Measurements from ENCODE around the gene P2RX7.

The P2RX7 gene

DNA sequence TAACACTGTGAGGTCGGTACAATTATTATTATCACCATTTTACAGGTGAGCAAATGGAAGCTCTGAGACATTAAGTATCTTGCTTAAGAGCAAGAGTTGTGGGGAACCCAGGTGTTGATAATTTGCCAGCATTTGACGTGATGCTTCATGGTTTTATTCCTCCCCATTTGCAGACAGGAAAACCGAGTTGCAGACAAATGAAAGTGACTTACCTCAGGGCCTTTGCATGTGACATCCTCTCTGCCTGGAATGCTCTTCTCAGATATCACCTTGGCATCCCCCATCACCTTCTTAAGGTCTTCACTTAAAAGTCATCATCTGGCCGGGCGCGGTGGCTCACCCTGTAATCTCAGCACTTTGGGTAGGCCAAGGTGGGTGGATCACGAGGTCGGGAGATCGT lies 21.0 kb upstream of the P2RX7 start:
- no peak for DNase-seq

DNA sequence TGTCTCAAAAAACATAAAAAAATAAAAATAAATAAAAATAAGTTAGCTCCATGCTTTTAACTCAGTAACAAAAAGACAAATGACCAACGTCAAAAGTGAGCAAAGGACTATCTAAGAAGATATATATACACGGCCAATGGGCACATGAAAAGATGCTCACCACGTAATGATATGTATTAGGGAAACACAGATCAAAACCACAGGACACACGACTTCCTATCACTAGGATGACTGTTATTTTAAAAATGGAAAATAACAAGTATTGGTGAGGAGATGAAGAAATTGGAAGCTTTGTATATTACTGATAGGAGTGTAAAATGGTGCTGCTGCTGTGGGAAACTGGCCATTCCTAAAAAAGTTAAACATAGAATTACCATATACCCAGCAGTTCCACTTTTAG lies 20.2 kb upstream of the P2RX7 start:
- DNase-seq, result no peak

DNA sequence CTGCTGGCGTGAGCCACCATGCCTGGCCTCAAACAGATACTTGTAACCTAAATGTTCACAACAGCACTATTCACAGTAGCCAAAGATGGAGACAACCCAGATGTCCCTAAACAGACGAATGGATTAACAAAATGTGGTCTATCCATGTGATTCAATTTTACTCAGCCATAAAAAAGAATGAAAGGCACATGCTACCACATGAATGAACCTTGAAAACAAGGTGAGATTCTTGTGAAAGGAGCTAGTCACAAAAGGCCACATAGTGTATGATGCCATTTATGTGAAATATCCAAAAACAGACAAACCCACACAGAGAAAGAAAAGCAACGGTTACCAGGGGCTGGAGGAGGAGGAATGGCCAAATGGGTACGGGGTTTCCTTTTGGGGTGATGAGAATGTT lies 19.6 kb upstream of the P2RX7 start:
- no peak for DNase-seq

DNA sequence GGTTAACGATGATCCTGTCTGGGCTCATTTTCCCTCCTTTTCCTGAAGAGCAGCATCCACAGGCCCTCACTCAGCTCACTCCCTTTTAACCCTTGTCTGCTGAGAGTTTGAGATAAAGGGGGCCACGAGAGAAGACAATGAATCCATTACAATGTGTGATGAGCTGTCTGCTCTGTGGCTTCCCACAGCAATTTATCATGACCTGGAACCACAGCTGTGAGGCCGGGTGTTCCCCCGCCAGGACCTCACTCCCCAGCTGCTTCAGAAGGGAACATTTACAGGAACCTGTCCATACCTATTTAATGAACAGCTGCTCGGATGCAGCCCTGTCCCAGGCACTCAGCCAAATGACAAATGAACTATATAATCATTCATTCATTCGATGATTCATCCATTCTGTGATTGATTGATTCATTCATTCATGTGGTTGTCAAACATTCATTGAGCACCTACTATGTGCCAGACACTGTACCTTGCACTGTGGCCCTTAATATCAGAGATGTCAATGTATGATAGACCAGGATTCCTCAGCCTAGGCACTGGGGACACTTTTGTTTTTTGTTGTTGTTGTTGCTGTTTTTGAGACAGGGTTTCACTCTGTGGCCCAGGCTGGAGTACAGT lies 18.5 kb upstream of the P2RX7 start:
- DNase-seq, result no peak

DNA sequence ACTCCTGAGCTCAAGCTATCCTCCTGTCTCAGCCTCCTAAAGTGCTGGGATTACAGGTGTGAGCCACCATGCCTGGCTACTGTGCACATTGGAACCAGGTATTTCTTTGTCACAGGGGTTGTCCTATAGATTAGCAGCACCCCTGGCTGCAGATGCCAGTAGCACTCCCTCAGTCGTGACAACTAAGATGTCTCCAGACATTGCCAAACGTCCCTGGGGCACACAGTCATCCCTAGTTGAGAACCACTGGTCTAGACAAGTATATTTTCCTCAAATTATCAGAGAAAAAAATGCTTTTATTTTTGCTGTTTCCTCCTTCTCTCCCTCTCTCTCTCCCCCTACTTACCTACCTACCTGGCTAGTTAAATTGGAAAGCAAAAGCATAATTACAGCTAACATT lies 17.9 kb upstream of the P2RX7 start:
- DNase-seq, result no peak

DNA sequence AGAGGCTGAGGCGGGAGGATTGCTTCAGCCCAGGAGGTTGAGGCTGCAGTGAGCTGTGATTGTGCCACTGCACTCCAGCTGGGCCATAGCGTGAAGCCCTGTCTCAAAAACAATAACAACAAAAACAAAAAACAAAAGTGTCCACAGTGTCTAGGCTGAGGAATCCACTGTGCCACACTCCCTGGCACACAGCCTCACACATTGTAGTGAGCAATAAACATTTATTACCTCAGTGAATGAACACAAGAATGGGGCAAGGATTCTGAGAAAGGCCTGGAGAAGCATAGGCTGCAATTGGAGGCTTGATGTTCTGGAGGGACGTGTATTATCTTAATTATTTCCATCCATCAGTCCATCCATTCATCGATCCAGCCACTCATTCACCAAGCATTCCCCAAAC lies 17.1 kb upstream of the P2RX7 start:
- no peak for DNase-seq

DNA sequence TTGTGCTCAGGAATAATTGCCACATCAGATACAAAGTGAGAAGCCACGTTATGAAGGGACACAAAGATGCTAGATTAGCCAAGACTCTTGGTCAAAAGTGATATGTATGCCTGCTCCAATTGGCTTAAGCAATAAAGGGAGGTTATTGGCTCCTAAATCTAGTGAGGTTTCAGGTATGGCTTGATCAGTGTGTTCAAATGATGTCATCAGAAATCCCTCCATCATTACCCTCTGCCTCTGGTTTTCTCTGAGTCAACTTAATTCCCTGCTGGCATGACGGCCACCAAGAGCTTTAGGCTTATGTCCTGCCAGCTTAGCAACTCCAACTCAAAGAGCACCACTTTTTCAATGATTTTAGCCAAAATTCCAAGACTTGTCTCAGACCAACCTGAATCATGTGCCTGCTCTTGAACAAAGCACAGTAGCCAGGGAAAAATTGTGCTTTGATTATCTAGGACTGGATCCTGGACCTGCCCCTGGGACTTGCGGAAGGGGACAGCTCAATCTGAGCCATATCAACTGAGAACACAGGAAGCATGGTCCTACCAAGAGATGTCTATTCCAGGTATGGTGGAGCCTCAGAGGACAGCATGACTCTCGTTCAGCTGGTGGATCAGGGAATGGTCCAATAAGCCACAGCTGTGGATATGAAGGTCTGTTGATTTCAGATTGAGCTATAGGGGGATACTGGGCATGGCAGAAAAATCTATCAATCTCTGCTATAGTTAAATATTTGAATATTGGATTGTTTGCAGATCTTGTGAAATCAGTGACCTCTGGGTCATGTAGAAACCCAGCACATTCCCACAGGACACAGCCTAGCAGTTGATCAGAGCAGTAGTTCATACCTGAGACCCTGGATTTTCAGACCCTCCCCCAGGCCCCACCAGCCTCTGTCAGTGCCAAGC lies 16.1 kb upstream of the P2RX7 start:
- DNase-seq, result no peak

DNA sequence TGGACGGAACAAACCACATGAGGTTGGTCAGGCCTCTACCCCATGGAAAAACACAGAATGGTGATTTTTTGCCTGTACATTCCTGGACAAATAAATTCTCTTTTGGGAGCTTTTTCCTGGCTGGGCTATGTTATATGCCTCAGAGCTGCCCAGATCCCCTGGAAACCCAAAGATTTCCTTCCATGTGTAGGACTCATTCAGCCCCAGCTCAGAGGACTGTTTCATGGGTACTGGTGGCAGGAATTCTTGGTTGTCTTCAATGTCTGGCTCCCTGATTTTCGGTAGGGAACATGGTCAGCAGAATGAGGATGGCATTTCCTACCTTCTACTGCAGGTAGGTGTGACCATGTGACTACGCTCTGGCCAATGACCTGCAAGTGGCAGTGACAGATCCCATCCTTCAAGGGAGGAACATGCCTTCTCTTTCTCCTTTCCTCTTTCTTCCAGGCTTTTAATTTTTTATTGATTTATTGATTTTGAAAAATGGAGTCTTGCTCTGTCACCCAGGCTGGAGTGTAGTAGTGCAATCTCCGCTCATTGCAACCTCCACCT lies 15.4 kb upstream of the P2RX7 start:
- DNase-seq, result no peak

DNA sequence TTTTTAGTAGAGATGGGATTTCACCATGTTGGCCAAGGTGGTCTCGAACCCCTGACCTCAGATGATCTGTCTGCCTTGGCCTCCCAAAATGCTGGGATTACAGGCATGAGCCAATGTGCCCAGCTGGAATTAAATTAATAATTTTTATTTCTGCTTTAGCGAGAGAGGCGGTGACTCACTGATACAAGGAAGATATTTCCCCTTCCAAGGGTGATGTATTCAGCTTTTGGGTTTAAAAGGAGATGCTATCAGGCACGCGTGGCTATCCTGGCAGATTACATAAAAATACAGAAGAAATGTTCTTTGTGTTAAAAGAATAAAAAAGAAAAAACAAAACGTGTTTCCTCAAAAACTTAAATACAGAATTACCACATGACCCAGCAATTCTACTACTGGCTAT lies 12.4 kb upstream of the P2RX7 start:
- no peak for DNase-seq

DNA sequence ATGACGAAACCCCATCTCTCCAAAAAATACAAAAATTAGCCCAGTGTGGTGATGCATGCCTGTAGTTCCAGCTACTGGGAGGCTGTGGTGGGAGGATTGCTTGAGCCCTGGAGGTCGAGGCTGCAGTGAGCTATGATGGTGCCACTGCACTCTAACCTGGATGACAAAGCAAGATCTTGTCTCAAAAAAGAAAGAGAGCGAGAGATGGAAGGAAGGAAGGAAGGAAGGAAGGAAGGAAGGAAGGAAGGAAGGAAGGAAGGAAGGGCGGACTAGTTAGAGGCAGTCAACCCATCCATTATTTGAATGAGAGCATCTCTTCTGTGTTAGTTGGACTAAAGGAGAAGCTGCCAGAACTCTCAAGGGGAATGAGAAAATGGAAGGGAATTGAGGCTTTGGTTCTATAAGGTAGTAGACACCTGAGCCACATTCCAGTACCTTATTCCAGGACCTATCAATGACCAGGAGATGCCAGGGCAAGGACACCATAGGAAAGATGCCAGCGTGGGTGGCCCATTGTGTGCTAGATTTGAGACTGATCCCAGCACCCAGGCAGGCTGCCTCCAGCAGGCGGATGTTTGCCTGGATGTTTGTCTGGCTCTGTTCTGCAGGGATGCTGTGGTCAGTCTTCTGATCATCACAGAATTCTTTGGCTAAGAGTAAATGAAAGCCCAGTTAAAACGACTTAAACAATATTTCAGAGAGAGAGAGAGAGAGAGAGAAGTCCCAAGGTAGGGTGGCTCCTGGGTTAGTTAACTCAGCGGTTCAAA lies 11.5 kb upstream of the P2RX7 start:
- DNase-seq, result no peak

DNA sequence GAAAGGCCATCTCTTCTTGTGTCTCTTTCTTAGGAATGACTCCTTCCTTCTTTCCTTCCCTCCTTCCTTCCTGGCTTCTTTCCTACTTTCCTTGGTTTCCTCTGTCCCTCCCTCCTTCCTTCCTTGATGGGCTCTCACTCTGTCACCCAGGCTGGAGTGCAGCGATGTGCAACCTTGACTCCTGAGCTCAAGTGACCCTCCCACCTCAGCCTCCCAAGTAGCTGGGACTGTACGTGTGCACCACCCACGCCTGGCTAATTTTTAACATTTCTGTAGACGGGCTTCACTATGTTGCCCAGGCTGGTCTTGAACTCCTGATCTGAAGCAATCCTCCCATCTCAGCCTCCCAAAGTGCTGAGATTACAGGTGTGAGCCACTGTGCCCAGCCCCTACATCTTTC lies 10.9 kb upstream of the P2RX7 start:
- DNase-seq, result no peak

DNA sequence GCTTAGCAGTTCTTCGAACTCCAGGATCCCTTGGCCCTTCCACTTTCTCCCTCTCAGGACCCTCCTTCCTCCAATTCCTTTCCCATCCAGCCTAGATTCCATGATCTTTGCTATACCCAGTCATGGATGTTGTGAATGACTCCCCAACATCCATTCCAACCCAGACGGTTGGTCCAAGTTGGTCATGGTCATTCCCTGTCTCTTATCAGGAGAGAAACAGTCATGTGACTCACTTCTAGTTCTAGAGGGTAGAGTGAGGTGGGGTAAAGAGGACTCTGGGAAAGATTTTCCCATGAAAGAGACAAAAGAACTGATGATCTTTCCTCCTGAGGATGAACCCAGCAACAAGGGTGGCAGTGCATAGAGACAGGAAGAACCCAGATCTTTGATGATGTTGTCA lies 9.2 kb upstream of the P2RX7 start:
- DNase-seq, result no peak

DNA sequence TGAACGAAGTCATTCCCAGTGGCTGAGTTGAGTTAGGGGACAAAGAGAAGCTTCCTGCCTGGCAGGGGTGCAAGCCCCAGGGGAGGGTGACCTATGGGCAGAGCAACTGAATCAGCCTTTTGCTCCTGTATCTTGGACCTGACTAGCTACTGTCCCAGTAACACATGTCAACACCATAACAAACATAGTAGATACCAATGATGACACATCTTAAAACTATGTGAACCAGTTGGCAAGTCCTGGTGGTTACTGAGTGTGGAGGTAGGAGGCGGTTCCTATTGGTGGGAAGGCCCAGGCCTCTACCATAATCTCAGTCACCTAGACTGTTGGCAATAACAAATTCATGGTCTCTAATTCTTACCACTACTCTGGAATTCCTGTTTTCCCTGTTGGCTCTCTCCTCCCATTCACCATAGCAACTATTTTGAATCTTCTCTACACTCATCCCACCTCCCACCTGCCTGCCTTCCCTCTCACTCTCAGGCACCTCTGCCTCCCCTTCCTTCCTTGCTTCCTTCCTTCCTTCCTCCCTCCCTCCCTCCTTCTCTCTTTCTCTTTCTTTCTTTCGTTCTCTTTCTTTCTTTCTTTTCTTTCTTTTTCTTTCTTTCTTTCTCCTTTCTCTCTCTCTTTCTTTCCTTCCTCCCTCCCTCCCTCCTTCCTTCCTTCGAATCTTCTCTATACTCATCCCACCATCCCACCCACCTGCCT lies 8.1 kb upstream of the P2RX7 start:
- DNase-seq, result peak; percentile 35

DNA sequence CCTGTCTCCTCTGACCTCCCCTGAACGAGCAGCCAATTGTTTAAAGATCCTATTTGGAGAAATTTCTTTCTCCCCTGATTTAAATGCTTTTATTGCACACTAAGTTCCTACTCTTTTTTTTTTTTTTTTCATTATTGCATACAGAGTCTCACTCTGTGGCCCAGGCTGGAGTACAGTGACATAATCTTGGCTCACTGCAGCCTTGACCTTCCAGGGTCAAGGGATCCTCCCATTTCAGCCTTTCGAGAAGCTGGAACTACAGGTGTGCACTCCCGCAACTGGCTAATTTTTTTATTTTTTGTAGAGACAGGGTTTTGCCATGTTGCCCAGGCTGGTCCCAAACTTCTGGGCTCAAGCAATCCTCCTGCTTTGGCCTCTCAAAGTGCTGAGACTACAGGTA lies 5.2 kb upstream of the P2RX7 start:
- DNase-seq, result no peak

DNA sequence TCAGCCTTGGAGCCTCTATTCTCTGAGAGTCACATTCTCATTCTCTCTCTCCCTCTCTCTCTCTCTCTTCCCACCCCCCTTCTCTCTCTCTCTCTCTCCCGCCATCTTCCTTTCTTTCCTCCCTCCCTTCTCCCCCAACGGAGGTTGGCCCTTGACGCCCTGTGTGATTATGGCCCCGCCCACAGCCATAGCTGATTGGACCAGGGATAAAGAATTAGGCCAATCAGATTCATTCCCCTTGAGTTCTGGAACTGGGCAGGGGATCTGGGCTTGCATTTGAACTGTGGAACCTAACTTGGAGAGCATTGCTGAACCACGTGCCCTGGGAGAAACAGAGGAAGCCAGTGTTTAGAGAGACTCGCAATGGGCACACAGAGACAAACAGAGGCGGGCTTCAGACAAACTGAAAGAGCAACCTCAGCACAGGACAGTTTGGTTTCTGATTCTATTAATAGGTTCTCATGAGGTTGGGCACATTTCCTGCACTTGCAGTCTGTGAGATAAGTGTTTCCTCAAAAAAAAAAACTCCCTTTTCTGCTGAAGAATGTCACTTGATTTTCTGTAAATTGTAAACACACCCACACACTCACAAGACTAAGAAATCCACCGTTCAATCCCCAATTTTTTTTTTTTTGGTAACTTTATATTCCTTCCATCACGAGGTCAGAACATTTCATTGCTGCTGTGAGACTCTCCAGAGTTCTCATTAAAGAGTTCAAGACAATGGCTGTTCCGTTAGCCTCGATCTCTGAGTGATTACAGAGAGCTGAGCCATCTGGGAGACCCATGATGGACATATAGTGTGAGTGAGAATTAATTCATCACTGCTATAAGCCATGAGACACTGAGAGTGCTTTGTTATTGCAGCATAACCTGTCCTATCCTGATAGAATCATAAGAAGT lies 3.5 kb upstream of the P2RX7 start:
- peak; percentile 91 for DNase-seq

DNA sequence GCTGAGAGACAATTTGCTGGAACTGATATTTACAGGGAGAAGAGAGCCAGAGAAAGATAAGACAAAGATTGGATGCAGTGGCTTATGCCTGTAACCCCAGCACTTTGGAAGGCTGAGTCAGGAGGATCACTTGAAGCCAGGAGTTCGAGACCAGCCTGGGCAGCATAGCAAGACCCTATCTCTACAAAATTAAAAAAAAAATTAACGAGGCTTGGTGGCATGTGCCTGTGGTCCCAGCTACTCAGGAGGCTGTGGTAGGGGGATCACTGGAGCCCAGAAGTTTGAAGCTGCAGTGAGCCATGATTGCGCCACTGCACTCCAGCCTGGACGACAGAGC lies 2.9 kb upstream of the P2RX7 start:
- DNase-seq, result no peak

DNA sequence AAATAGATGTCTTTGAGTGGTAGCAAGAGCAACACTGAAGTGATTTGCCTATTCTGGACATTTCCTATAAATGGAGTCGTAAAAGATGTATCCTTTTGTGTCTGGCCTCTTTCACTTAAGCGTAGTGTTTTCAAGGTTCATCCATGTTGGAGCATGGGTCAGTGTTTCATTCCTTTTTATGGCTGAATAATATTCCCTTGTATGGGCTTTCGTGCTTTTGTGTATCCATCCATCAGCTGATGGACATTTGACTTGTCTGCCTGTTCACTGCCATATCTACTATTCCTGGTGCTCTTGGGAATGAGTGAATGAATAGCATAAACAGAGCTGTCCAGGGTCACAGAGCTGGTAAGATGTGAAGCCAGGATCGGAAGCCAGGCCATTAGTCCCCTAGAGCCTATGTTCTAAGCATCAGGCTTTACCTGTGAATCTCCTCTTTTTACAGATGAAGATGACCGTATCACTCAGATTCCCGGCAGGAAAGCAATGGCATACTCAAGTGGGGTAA lies 1.8 kb upstream of the P2RX7 start:
- DNase-seq, result no peak

DNA sequence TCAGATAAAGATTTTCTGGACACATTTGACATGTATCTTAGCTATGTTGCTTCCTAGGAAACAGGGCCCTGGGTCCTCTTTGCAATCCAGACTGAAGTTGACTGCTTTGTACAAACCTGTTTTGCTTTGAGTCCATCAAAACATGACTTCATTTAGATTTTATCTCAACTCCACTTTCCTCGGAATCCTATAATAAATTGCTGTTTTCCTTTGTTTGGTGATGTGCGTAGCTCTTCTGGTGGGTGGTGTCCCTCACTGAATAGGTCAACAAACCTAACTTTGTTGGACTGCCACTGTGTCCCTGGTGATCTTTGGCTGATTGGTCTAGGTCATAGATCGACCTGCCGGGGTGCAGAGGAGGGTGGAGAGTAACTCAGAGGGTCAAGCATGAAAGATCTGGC lies 735 bp upstream of the P2RX7 start:
- DNase-seq, result no peak

DNA sequence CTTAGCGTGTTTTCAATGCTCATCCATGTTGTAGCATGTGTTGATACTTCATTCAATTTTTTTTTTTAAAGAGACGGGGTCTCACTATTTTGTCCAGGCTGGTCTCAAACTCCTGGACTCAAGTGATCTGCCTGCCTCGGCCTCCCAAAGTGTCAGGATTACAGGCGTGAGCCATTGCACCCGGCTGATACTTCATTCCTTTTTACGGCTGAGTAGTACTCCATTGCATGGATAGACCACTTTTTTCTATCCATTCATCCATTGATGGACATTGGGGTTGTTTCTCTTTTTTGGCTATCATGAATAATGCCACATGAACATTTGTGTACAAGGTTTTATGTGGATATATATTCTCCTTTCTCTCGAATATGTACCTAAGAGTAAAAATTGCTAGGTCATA lies 1.2 kb downstream of the P2RX7 start:
- DNase-seq, result no peak

DNA sequence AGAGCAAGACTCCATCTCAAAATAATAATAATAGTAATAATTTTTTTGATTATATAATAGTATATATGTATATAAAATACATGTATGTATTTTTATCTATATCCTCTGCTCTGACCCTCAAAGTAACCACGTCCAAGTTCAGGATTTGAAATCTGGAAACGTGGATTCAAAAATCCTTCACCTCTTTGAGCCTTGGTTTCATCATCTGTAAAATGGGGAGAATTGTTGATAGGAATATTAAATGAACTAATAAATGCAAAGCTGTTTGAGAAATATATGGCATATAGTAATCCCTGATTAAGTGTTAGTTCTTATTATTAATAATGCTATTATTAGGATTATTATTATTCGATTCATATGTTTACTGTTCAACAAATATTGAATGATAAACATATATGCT lies 2.6 kb downstream of the P2RX7 start:
- DNase-seq, result no peak

DNA sequence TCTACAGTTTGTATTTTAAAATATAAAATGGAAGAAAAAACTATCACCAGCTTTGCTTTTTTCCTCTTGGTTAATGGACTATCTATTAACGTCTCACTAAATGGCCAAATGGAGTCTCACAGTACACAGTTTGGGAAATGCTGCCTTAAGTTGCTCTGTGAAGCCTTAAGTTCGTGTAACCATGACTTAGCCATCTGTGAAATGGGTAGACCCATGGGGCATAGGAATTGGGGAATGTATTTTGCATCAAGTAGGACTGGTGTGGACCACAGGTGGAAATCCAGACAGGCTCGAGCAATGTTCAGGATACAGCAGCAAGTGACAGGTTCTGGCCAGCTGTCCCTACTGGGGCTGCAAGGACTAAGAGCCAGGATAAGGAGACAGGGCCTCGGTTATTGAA lies 4.8 kb downstream of the P2RX7 start:
- no peak for DNase-seq

DNA sequence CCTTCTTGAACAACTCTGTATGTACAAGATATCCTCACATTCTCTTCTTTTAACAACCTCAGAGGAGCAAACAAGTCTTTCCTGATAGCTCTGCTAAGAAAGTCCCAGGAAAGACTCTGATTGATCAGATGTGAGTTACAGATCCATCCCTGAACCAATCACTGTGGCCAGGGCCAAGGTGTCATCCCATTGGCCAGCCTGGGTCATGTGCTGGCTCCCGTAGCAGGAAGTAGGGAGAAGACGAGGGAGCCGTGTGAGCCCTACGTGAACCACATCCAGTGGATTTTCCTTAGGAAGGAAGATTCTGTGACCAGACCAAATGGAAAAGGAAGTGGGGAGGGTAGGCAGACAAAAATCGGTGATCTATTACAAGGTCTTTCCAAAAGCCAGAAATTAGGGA lies 5.6 kb downstream of the P2RX7 start:
- no peak for DNase-seq

Data from activated CD4-positive, alpha-beta T cell treated with anti-CD3 and anti-CD28 coated beads for 48 hours (primary cell).